HCT116 (cell line): ENCODE data around the gene FSIP2. TPM values are rescaled to one million over a fixed set of nuclear protein-coding genes. Genes with fewer than 3 reads are reported as not detected.

ENCODE experiments used
- ATAC-seq: fragments of 200-7000 bp; cut with Tn5 transposase; 2 replicates; pipeline ENCODE4 v1.9.1; 2020; ENCODE audit warnings: mild to moderate bottlenecking, moderate library complexity
- BruUV-seq: library from RNA; stranded (reverse); fragments of 400-500 nt; replicated peaks from 2 replicates; lab custom pipeline; 2021; lab: Mats Ljungman, UMichigan
- CTCF ChIA-PET: fragments of 300-600 bp; sonication (Branson Sonifier 250); formaldehyde crosslinking; loops from one replicate; lab custom pipeline; 2021; ENCODE audit warnings: antibody characterized with exemption; lab: Charles Lee
- POLR2A ChIA-PET: fragments of 300-600, 350-600 bp; sonication (Branson Sonifier 250); formaldehyde crosslinking; loops from one replicate; lab custom pipeline; 2021; ENCODE audit warnings: antibody characterized with exemption; lab: Charles Lee
- RAD21 ChIA-PET, 2 experiments: fragments of 300-600 bp; sonication (Branson Sonifier 250); formaldehyde crosslinking; loops; one replicate each; lab custom pipeline; 2023; ENCODE audit warnings: low total read pairs in 2 of 2; ENCODE audit not compliant: uncharacterized antibody in 2 of 2, unreplicated experiment in 2 of 2, low non-redundant PET in 1 of 2; lab: Charles Lee
- DNase-seq: peaks from one replicate; pipeline ENCODE4 v3.0.0-alpha.2; 2010; ENCODE audit warnings: low read depth, low spot score
- H2AFZ ChIP-seq: fragments of 200-600 bp; shearing (Covaris generic), sonication (generic); 2 replicates; pipeline ENCODE4 v1.6.1; 2017; ENCODE audit warnings: low read depth, mixed run types, mixed read lengths, antibody characterized with exemption, low read length; ENCODE audit not compliant: poor library complexity, severe bottlenecking
- H3K27ac ChIP-seq: 2 replicates; pipeline ENCODE4 v1.5.1; 2012; ENCODE audit warnings: low read depth, low read length
- H3K27me3 ChIP-seq: fragments of 200-600 bp; sonication (generic); 2 replicates; pipeline ENCODE4 v1.6.1; 2016; ENCODE audit warnings: mixed run types, low read length, mixed read lengths; ENCODE audit not compliant: insufficient read depth
- H3K36me3 ChIP-seq, 2 experiments: fragments of 200-500 bp in 1 of 2; fragments of 200-600 bp in 1 of 2; sonication (Bioruptor generic) in 1 of 2; sonication (generic) in 1 of 2; 2 replicates each; pipeline versions ENCODE4 v1.5.1 to v1.6.1; 2014 to 2016; ENCODE audit warnings: low read length in 2 of 2, inconsistent platforms in 1 of 2, mixed read lengths in 1 of 2, mixed run types in 1 of 2; ENCODE audit not compliant: insufficient read depth in 2 of 2, control insufficient read depth in 1 of 2
- H3K4me1 ChIP-seq, 2 experiments: fragments of 200-600 bp in 1 of 2; sonication (generic) in 1 of 2; 2 replicates each; pipeline versions ENCODE4 v1.5.1 to v1.6.1; 2012 to 2017; ENCODE audit warnings: low read length in 2 of 2, inconsistent platforms in 1 of 2, mild to moderate bottlenecking in 1 of 2, mixed read lengths in 1 of 2, mixed run types in 1 of 2, moderate library complexity in 1 of 2; ENCODE audit not compliant: insufficient read depth in 2 of 2, control insufficient read depth in 1 of 2
- H3K4me2 ChIP-seq: fragments of 200-600 bp; sonication (generic); 2 replicates; pipeline ENCODE4 v1.6.1; 2017; ENCODE audit warnings: mixed run types, low read length, mixed read lengths
- H3K4me3 ChIP-seq, 2 experiments: fragments of 200-600 bp in 1 of 2; sonication (generic) in 1 of 2; replicated peaks in 1 of 2; 2 replicates each; pipeline ENCODE4 v1.5.1; 2011 to 2016; ENCODE audit warnings: low read length in 2 of 2, control low read depth in 1 of 2, low read depth in 1 of 2, mild to moderate bottlenecking in 1 of 2, mixed read lengths in 1 of 2, mixed run types in 1 of 2
- H3K79me2 ChIP-seq: fragments of 200-600 bp; sonication (generic); 2 replicates; pipeline ENCODE4 v1.6.1; 2017; ENCODE audit warnings: mild to moderate bottlenecking, mixed run types, low read length, moderate library complexity, mixed read lengths; ENCODE audit not compliant: insufficient read depth
- H3K9ac ChIP-seq: fragments of 200-600 bp; sonication (generic); 2 replicates; pipeline ENCODE4 v1.6.1; 2016; ENCODE audit warnings: low read length, mixed read lengths
- H3K9me2 ChIP-seq: fragments of 200-600 bp; sonication (generic), shearing (Covaris generic); 2 replicates; pipeline ENCODE4 v1.6.1; 2017; ENCODE audit warnings: mixed run types, mild to moderate bottlenecking, moderate library complexity; ENCODE audit not compliant: insufficient read depth
- H3K9me3 ChIP-seq, 2 experiments: fragments of 200-500 bp in 1 of 2; fragments of 200-600 bp in 1 of 2; sonication (Bioruptor generic) in 1 of 2; sonication (generic) in 1 of 2; 2 replicates each; pipeline ENCODE4 v1.6.1; 2014 to 2017; ENCODE audit warnings: low read length in 2 of 2, mixed read lengths in 2 of 2, inconsistent platforms in 1 of 2, low read depth in 1 of 2, mild to moderate bottlenecking in 1 of 2, mixed run types in 1 of 2, moderate library complexity in 1 of 2; ENCODE audit not compliant: control insufficient read depth in 1 of 2, insufficient read depth in 1 of 2
- H4K20me1 ChIP-seq: fragments of 200-600 bp; sonication (generic), shearing (Covaris generic); 2 replicates; pipeline ENCODE4 v1.6.1; 2017; ENCODE audit warnings: mixed run types, mild to moderate bottlenecking, moderate library complexity; ENCODE audit not compliant: insufficient read depth
- CEBPB ChIP-seq: IDR thresholded peaks from 2 replicates; pipeline ENCODE4 v1.6.1; 2012; ENCODE audit warnings: low read depth
- EGR1 ChIP-seq: IDR thresholded peaks from 2 replicates; pipeline ENCODE4 v1.6.1; 2012; ENCODE audit warnings: low read depth
- ELF1 ChIP-seq: IDR thresholded peaks from 2 replicates; pipeline ENCODE4 v1.6.1; 2012; ENCODE audit warnings: low read depth, borderline replicate concordance
- EZH2 ChIP-seq: fragments of 200-600 bp; sonication (generic); IDR thresholded peaks from 2 replicates; pipeline ENCODE4 v1.6.1; 2017; ENCODE audit warnings: antibody characterized with exemption, mixed run types
- EZH2phosphoT487 ChIP-seq: fragments of 200-600 bp; IDR thresholded peaks from 2 replicates; pipeline ENCODE4 v1.6.1; 2018; ENCODE audit warnings: antibody characterized with exemption, borderline replicate concordance
- JUND ChIP-seq: IDR thresholded peaks from 2 replicates; pipeline ENCODE4 v1.6.1; 2012
- POLR2A ChIP-seq: IDR thresholded peaks from 2 replicates; pipeline ENCODE4 v1.7.0; 2011; ENCODE audit warnings: borderline replicate concordance; ENCODE audit not compliant: insufficient read depth, insufficient read length; ENCODE audit errors: extremely low read depth
- POLR2AphosphoS5 ChIP-seq: IDR thresholded peaks from 2 replicates; pipeline ENCODE4 v1.6.1; 2011; ENCODE audit warnings: mild to moderate bottlenecking, low read depth, low read length, moderate library complexity
- RAD21 ChIP-seq: IDR thresholded peaks from 2 replicates; pipeline ENCODE4 v1.6.1; 2012; ENCODE audit warnings: low read depth, mild to moderate bottlenecking
- SIN3A ChIP-seq: IDR thresholded peaks from 2 replicates; pipeline ENCODE4 v1.6.1; 2012; ENCODE audit warnings: low read depth
- SP1 ChIP-seq: IDR thresholded peaks from 2 replicates; pipeline ENCODE4 v1.6.1; 2012; ENCODE audit warnings: low read depth
- SRF ChIP-seq: IDR thresholded peaks from 2 replicates; pipeline ENCODE4 v1.6.1; 2012; ENCODE audit warnings: low read depth
- TCF7L2 ChIP-seq: IDR thresholded peaks from 2 replicates; pipeline ENCODE4 v1.7.0; 2011; ENCODE audit warnings: borderline replicate concordance, inconsistent platforms; ENCODE audit not compliant: insufficient read depth, insufficient read length; ENCODE audit errors: extremely low read depth
- YY1 ChIP-seq: IDR thresholded peaks from 2 replicates; pipeline ENCODE4 v1.6.1; 2011; ENCODE audit warnings: low read length, low read depth, moderate library complexity, mild to moderate bottlenecking; ENCODE audit not compliant: insufficient replicate concordance; ENCODE audit errors: extremely low read depth
- ZBTB33 ChIP-seq: IDR thresholded peaks from 2 replicates; pipeline ENCODE4 v1.6.1; 2011; ENCODE audit warnings: mild to moderate bottlenecking, low read length, moderate library complexity; ENCODE audit not compliant: insufficient replicate concordance; ENCODE audit errors: extremely low read depth
- ZFX ChIP-seq: fragments of 450-650 bp; IDR thresholded peaks from 2 replicates; pipeline ENCODE4 v1.6.1; 2017
- ZNF274 ChIP-seq: fragments of 200-500 bp; sonication (Bioruptor generic); IDR thresholded peaks from 2 replicates; pipeline ENCODE4 v1.6.1; 2014; ENCODE audit warnings: mild to moderate bottlenecking, low read depth, low read length, inconsistent platforms
- intact Hi-C: fragments of 100-400 bp; cut with micrococcal nuclease; formaldehyde crosslinking; loops from 2 replicates; pipeline ENCODE4 v1.10.0; 2022
- total RNA-seq: library from RNA; stranded (reverse); gene quantifications from one replicate; pipeline ENCODE4 v1.2.1, GENCODE V29; 2021; ENCODE audit not compliant: unreplicated experiment
- TF ChIP-seq, protein P1 (sequence below), 3 experiments: fragments of 200-600 bp in 1 of 3; sonication (generic) in 1 of 3; IDR thresholded peaks in 2 of 3; conservative IDR thresholded peaks in 1 of 3; 2 replicates each; pipeline ENCODE4 v1.5.1; 2012 to 2017; ENCODE audit warnings: low read depth in 2 of 3, low read length in 2 of 3, antibody characterized with exemption in 1 of 3, borderline replicate concordance in 1 of 3, control low read depth in 1 of 3, mild to moderate bottlenecking in 1 of 3, mixed read lengths in 1 of 3, mixed run types in 1 of 3, moderate library complexity in 1 of 3; ENCODE audit not compliant: insufficient read depth in 1 of 3
- TF ChIP-seq, protein P2 (sequence below): IDR thresholded peaks from 2 replicates; pipeline ENCODE4 v1.6.1; 2012

The FSIP2 gene
- total RNA-seq, 1 experiment from 2014 or later = not detected

DNA sequence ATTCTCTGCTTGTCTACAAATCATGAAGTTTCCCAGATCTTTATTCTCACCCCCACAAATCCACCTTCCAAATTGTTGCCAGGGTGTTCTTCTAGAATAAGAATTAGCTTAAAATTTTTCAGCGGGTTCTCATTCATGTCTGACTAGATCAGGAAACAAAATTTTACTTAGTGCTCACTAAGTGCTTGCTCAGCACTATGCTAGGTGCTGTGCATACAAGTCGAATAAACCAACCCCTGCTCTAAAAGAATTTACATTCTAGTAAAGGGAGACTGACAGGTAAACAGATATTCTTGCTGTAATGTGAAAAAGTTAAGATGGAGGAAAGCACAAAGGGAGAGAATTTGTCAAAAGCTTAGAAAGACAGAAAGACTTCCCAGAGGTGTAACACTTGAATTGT is 2.4 kb upstream of the FSIP2 start:
- H3K4me1 ChIP-seq = no peaks in the 10 kb centered on the region
- POLR2A ChIA-PET = no interaction called here
- H3K9me2 ChIP-seq = no peaks in the 10 kb centered on the region

More for the DNA sequence above, 2.4 kb upstream of the FSIP2 start:
- H3K4me3 ChIP-seq = no peak overlapping the region
- TF ChIP-seq ELF1 = no peak
- TF ChIP-seq SRF = no peak
- no peak for TF ChIP-seq EZH2phosphoT487
- TF ChIP-seq ZBTB33 = no peak
- TF ChIP-seq TCF7L2 = no peak
- no peak for TF ChIP-seq RAD21
- TF ChIP-seq CEBPB = no peak
- TF ChIP-seq EZH2 = no peak
- TF ChIP-seq, protein P1, sequence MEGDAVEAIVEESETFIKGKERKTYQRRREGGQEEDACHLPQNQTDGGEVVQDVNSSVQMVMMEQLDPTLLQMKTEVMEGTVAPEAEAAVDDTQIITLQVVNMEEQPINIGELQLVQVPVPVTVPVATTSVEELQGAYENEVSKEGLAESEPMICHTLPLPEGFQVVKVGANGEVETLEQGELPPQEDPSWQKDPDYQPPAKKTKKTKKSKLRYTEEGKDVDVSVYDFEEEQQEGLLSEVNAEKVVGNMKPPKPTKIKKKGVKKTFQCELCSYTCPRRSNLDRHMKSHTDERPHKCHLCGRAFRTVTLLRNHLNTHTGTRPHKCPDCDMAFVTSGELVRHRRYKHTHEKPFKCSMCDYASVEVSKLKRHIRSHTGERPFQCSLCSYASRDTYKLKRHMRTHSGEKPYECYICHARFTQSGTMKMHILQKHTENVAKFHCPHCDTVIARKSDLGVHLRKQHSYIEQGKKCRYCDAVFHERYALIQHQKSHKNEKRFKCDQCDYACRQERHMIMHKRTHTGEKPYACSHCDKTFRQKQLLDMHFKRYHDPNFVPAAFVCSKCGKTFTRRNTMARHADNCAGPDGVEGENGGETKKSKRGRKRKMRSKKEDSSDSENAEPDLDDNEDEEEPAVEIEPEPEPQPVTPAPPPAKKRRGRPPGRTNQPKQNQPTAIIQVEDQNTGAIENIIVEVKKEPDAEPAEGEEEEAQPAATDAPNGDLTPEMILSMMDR (IDR thresholded peaks at IDR 0.05 in 2 of 3, conservative IDR thresholded peaks at IDR 0.05 in 1 of 3; ENCODE audit: borderline replicate concordance in 1 of 3, insufficient read depth in 1 of 3, low read depth in 2 of 3, low read length in 2 of 3) = no peak
- no peak for TF ChIP-seq POLR2AphosphoS5
- no peak for TF ChIP-seq EGR1
- TF ChIP-seq ZNF274 = no peak
- no peak for TF ChIP-seq JUND
- TF ChIP-seq POLR2A = no peak
- TF ChIP-seq, protein P2, sequence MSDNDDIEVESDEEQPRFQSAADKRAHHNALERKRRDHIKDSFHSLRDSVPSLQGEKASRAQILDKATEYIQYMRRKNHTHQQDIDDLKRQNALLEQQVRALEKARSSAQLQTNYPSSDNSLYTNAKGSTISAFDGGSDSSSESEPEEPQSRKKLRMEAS = no peak
- no peak for TF ChIP-seq ZFX
- no peak for TF ChIP-seq SIN3A
- TF ChIP-seq SP1 = no peak
- TF ChIP-seq YY1 = no peak
- H3K9me3 ChIP-seq = no peaks in the 10 kb centered on the region
- no peak overlapping the region for H3K9ac ChIP-seq
- no peaks in the 10 kb centered on the region for H4K20me1 ChIP-seq
- H2AFZ ChIP-seq = no peak overlapping the region
- ChIA-PET CTCF (no interaction called here), RAD21 (no interaction called here)
- BruUV-seq = no TSS peak
- DNase-seq (no peak), ATAC-seq (no peak)
- H3K27ac ChIP-seq = no peak overlapping the region
- no peaks in the 10 kb centered on the region for H3K36me3 ChIP-seq
- no peak overlapping the region for H3K4me2 ChIP-seq
- no peaks in the 10 kb centered on the region for H3K27me3 ChIP-seq
- H3K79me2 ChIP-seq = no peaks in the 10 kb centered on the region
- intact Hi-C loops = no loop called here
